Stimulated activated CD8-positive, alpha-beta memory T cell treated with anti-CD3 and anti-CD28 coated beads, Interleukin-4, amount 100 ng/mL, for 48 hours (primary cell): ENCODE data around the gene NOTO.

Source experiments
- DNase-seq: peaks from one replicate; pipeline ENCODE4 v3.0.0-alpha.2; 2020

NOTO gene

GRCh38 chr2:73203055-73203681 is 794 bp downstream of the NOTO start:
- DNase-seq, result no peak

- DNase-seq, result no peak
These were observed 3.2 kb downstream of the NOTO start for GRCh38 chr2:73205611-73206010.

- DNase-seq, result no peak
These were observed 5.9 kb downstream of the NOTO start for GRCh38 chr2:73208258-73208657.

DNA sequence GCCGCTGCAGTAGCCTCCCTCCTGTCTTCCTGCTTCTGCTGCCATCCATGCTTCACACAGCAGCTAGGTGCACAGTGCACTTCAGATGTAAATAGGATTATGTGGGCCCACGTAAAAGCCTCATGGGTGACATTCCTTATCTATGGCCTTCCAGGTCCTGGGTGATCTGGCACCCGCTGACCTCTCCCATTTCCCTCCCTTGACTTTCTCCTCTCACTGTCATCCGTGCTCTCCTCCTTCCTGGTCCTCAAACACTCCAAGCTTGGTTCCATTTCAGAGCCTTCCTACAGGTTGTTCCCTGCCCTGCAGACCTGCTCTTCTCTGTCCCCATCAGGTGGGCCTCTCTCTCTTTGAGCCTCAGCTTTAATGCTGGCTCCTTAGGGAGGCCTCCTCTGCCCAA is 7.6 kb downstream of the NOTO start:
- no peak for DNase-seq

DNA sequence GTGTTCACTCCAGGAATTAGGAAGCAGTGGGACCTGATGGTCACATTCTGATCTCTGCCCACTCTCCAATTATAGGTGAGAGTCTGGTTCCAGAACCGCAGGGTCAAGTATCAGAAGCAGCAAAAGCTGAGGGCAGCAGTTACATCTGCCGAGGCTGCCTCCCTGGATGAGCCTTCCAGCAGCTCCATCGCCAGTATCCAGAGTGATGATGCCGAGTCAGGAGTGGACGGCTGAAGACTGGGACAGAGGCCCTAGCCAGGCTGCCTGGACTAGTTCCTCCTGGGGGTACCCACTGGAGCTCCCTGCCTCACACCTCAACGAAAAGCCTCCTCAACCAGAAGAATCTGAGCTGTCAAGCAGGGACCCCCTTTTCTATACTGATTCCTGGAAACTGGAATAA is 8.3 kb downstream of the NOTO start:
- DNase-seq, result no peak

- no peak for DNase-seq
These were observed 9.7 kb downstream of the NOTO start for GRCh38 chr2:73212098-73212447.

DNA sequence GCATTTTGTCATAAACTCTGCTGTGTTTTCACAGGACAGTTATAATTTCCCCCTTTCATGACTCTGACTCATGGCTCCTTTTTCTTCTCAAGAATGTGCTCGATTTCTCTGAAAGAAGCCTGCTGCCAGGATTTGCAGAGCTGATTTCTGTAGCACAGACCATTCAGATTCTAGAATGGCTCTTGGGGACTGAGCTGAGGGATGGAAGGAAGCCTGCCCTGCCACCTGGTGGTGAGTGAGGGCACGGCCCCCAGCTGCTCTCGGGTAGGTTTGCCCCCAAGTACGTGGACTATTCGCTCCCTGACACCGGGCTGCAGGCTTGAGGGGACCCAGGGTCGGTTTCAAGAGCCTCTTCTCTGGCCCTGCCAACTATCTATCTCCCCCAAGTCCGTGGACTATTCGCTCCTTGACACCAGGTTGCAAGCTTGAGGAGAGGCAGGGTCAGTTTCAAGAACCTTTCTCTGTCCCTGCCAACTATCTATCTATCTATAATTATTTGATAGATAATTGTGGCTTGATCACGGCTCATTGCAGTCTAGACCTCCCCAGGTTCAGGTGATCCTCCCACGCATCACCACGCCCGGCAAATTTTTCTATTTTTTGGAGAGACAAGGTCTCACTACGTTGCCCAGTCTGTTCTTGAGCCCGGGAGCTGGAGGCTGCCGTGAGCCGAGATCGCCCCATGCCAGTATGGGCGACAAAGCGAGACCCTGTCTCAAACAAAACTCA is 10.2 kb downstream of the NOTO start:
- peak; percentile 85 for DNase-seq

- peak; percentile 97 for DNase-seq
These were observed 12.0 kb downstream of the NOTO start, which contains the start of gene SMYD5 for GRCh38 chr2:73214120-73215035. TSS of gene SMYD5 (plus strand) at chr2:73214245. CDS start at chr2:73214267, 22 bp downstream.

GRCh38 chr2:73215254-73215653 is 12.9 kb downstream of the NOTO start:
- DNase-seq, result no peak

GRCh38 chr2:73217160-73217559 is 14.8 kb downstream of the NOTO start:
- DNase-seq, result no peak

- no peak for DNase-seq
These were observed 15.5 kb downstream of the NOTO start for GRCh38 chr2:73217826-73218225.

- DNase-seq, result no peak
These were observed 15.9 kb downstream of the NOTO start for GRCh38 chr2:73218298-73218697.

GRCh38 chr2:73223821-73224220 is 21.4 kb downstream of the NOTO start:
- DNase-seq, result no peak

DNA sequence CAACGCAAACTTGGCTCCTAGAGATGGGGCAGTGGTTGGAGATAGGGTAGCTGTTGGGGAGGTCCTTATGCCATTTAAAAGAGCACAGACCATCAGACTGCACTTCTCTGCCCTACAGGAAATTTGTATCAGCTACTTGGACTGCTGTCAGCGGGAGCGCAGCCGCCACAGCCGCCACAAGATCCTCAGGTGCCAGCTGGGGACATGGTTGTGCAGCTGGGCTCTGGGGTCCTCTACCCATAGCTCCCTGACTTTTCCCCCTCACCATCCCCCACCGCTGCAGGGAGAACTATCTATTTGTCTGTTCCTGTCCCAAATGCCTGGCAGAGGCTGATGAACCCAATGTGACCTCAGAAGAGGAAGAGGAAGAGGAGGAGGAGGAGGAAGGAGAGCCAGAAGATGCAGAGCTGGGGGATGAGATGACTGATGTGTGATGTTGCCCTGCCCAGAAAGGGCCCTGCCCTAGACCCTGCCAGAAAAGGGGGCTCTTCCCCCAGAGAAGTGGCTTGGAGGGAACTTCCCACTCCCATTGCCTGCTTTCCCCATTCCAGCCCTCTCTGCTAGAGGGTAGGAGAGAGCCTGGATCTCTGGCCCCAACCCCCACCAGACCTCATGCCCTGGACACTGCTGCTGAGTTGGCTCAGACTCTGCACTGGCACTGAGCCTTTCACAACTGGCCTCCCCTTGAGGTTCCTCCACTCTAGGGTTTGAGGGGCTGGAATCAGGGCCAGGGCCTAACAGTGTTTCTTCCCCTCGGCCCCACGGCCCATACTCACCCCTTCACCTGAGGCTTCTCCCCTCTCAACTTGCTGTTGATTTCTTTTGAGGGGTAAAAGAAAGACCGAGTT is 23.4 kb downstream of the NOTO start:
- DNase-seq, result no peak

- DNase-seq, result no peak
These were observed 24.7 kb downstream of the NOTO start for GRCh38 chr2:73227086-73227485.

GRCh38 chr2:73228631-73229030 is 26.3 kb downstream of the NOTO start:
- DNase-seq, result no peak

DNA sequence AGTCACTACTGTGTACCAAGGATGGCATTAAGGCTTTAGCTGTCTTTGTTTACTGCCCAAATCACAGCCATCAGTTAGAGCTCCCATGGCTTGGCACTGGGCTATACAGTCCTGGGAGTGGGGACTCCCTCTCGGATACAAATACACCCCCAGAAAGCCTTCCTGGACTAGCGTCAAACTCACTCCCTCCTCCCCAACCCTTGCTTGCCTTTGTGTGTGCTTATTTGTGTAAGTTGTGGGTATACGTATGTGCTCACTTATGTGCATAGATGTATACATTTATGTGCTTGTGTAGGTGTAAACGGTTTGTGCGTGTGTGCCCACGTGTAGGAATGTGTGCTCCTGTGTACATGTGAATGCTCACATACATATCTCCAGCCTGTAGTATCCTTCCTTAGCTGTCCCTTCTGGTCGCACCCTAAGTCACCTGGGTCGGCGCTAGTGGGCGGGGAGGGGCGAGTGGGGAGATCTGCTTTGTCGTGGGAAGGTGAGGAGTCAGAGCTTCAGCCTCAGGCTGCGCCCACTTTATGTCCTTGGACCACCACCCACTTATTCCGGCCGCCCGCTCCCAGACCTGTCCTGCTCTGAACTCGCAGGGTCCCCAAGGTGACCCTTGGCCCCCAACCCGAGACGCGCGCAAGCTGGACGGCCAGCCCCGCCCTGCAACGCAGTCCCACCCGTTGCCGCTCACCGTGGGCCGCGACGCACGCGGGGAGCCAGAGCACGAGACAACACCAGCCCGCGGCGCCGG is 30.2 kb downstream of the NOTO start:
- DNase-seq, result peak; percentile 56

GRCh38 chr2:73233154-73233931 is 31.0 kb downstream of the NOTO start, which contains the start of gene PRADC1:
TSS of gene PRADC1 (minus strand) at chr2:73233239. CDS start at chr2:73233160, 79 bp downstream.
- DNase-seq, result peak; percentile 95

GRCh38 chr2:73233932-73234832 is 31.8 kb downstream of the NOTO start, which contains the start of gene CCT7:
TSS of gene CCT7 (plus strand) at chr2:73234308. CDS start at chr2:73234379, 71 bp downstream.
- DNase-seq, result peak; percentile 88
